Skeletal muscle satellite cell (primary cell): ENCODE data around the gene CFAP77. TPM values are rescaled to one million over a fixed set of nuclear protein-coding genes. Genes with fewer than 3 reads are reported as not detected.
"Not testable (repeated sequence)": the region's sequence is repeated elsewhere in the genome, so short reads cannot be mapped to it uniquely, and the experiment has no call there.

Source experiments
- H3K27me3 ChIP-seq: 2 replicates; pipeline ENCODE4 v1.7.0; 2013; ENCODE audit warnings: low read length; ENCODE audit not compliant: control insufficient read depth, insufficient read depth
- H3K36me3 ChIP-seq: 2 replicates; pipeline ENCODE4 v1.7.0; 2013; ENCODE audit warnings: mild to moderate bottlenecking, control low read depth, low read length; ENCODE audit not compliant: insufficient read depth
- H3K4me1 ChIP-seq: 2 replicates; pipeline ENCODE4 v1.7.0; 2013; ENCODE audit warnings: low read length; ENCODE audit not compliant: control insufficient read depth, insufficient read depth
- H3K4me2 ChIP-seq: 2 replicates; pipeline ENCODE4 v1.7.0; 2013; ENCODE audit warnings: mild to moderate bottlenecking, low read length
- H3K4me3 ChIP-seq: 2 replicates; pipeline ENCODE4 v1.7.0; 2013; ENCODE audit warnings: low read length
- H3K9ac ChIP-seq: 2 replicates; pipeline ENCODE4 v1.7.0; 2013; ENCODE audit warnings: mild to moderate bottlenecking, low read depth, low read length, moderate library complexity
- H3K9me3 ChIP-seq: replicated peaks from 2 replicates; pipeline ENCODE4 v1.7.0; 2013; ENCODE audit warnings: mild to moderate bottlenecking, control low read depth, low read length
- total RNA-seq: library from RNA; depleted of rRNA; stranded (reverse); fragments of >200 nt; gene quantifications from 2 replicates; pipeline ENCODE4 v1.2.3, GENCODE V29; 2012; rRNA removed

Gene CFAP77
- total RNA-seq, result not detected in 2 replicates

- peaks cover 20% of the 10 kb centered on the region for H3K4me1 ChIP-seq
- H3K9me3 ChIP-seq, result no peaks in the 10 kb centered on the region
- H3K9ac ChIP-seq, result peak within 1 kb of the TSS; percentile 82
- H3K36me3 ChIP-seq, result no peaks in the 10 kb centered on the region
- H3K4me2 ChIP-seq, result peak within 1 kb of the TSS; percentile 87
- peaks cover 44% of the 10 kb centered on the region for H3K27me3 ChIP-seq
- H3K4me3 ChIP-seq, result peak within 1 kb of the TSS; percentile 73
Observed at GRCh38 chr9:132409828-132410528, at the start of gene CFAP77. CFAP77 (plus strand) TSS chr9:132410211; CDS start chr9:132410272, 61 bp downstream.

- H3K36me3 ChIP-seq, result no peaks in the 10 kb centered on the region
- H3K27me3 ChIP-seq, result no peaks in the 10 kb centered on the region
- H3K9ac ChIP-seq, result no peak overlapping the region
- no peaks in the 10 kb centered on the region for H3K4me1 ChIP-seq
- no peak overlapping the region for H3K4me2 ChIP-seq
- no peaks in the 10 kb centered on the region for H3K9me3 ChIP-seq
- H3K4me3 ChIP-seq, result no peak overlapping the region
Observed at GRCh38 chr9:132364068-132364467, 45.9 kb upstream of the CFAP77 start.

GRCh38 chr9:132365986-132366385, 44.0 kb upstream of the CFAP77 start:
- Histone ChIP-seq H3K4me3 (no peak overlapping the region), H3K4me2 (no peak overlapping the region)

GRCh38 chr9:132366481-132366880, 43.5 kb upstream of the CFAP77 start:
- H3K4me3 ChIP-seq, result no peak overlapping the region
- H3K36me3 ChIP-seq, result no peaks in the 10 kb centered on the region
- H3K9ac ChIP-seq, result no peak overlapping the region
- no peak overlapping the region for H3K4me2 ChIP-seq
- H3K27me3 ChIP-seq, result no peaks in the 10 kb centered on the region
- no peaks in the 10 kb centered on the region for H3K9me3 ChIP-seq
- no peaks in the 10 kb centered on the region for H3K4me1 ChIP-seq

More at GRCh38 chr9:132365986-132366385, 44.0 kb upstream of the CFAP77 start:
- H3K36me3 ChIP-seq, result no peaks in the 10 kb centered on the region
- H3K9ac ChIP-seq, result no peak overlapping the region
- H3K4me1 ChIP-seq, result no peaks in the 10 kb centered on the region
- H3K9me3 ChIP-seq, result no peaks in the 10 kb centered on the region
- H3K27me3 ChIP-seq, result no peaks in the 10 kb centered on the region

GRCh38 chr9:132367613-132368313, 42.2 kb upstream of the CFAP77 start:
- Histone ChIP-seq H3K9me3 (no peaks in the 10 kb centered on the region), H3K36me3 (no peaks in the 10 kb centered on the region), H3K27me3 (no peaks in the 10 kb centered on the region), H3K9ac (no peak overlapping the region), H3K4me3 (no peak overlapping the region), H3K4me2 (no peak overlapping the region), H3K4me1 (no peaks in the 10 kb centered on the region)

GRCh38 chr9:132369421-132369820, 40.6 kb upstream of the CFAP77 start:
- Histone ChIP-seq H3K36me3 (no peaks in the 10 kb centered on the region), H3K4me1 (no peaks in the 10 kb centered on the region), H3K9me3 (no peaks in the 10 kb centered on the region), H3K9ac (no peak overlapping the region), H3K4me3 (no peak overlapping the region), H3K27me3 (no peaks in the 10 kb centered on the region), H3K4me2 (no peak overlapping the region)

- Histone ChIP-seq H3K4me1 (no peaks in the 10 kb centered on the region), H3K36me3 (peaks cover 3% of the 10 kb centered on the region), H3K4me3 (no peak overlapping the region), H3K27me3 (no peaks in the 10 kb centered on the region), H3K9ac (no peak overlapping the region), H3K4me2 (no peak overlapping the region), H3K9me3 (no peaks in the 10 kb centered on the region)
Observed at GRCh38 chr9:132370592-132370991, 39.4 kb upstream of the CFAP77 start.

- H3K4me3 ChIP-seq, result no peak overlapping the region
- peaks cover 17% of the 10 kb centered on the region for H3K36me3 ChIP-seq
- no peaks in the 10 kb centered on the region for H3K27me3 ChIP-seq
- no peak overlapping the region for H3K4me2 ChIP-seq
- no peaks in the 10 kb centered on the region for H3K9me3 ChIP-seq
- no peaks in the 10 kb centered on the region for H3K4me1 ChIP-seq
- no peak overlapping the region for H3K9ac ChIP-seq
Observed at GRCh38 chr9:132372177-132373095, 37.6 kb upstream of the CFAP77 start.

- not testable (repeated sequence) for H3K4me3 ChIP-seq, H3K9ac ChIP-seq, H3K4me1 ChIP-seq, H3K4me2 ChIP-seq, H3K9me3 ChIP-seq, H3K27me3 ChIP-seq
- peaks cover 29% of the 10 kb centered on the region for H3K36me3 ChIP-seq
Observed at GRCh38 chr9:132377769-132378168, 32.2 kb upstream of the CFAP77 start.

GRCh38 chr9:132378416-132378815, 31.6 kb upstream of the CFAP77 start:
- not testable (repeated sequence) for H3K9me3 ChIP-seq, H3K4me2 ChIP-seq, H3K27me3 ChIP-seq, H3K9ac ChIP-seq, H3K4me3 ChIP-seq, H3K4me1 ChIP-seq
- peaks cover 33% of the 10 kb centered on the region for H3K36me3 ChIP-seq

- no peak overlapping the region for H3K4me3 ChIP-seq
- H3K4me2 ChIP-seq, result no peak overlapping the region
- no peaks in the 10 kb centered on the region for H3K9me3 ChIP-seq
- H3K27me3 ChIP-seq, result no peaks in the 10 kb centered on the region
- H3K36me3 ChIP-seq, result peaks cover 39% of the 10 kb centered on the region
- H3K9ac ChIP-seq, result no peak overlapping the region
- H3K4me1 ChIP-seq, result no peaks in the 10 kb centered on the region
Observed at GRCh38 chr9:132381966-132382541, 28.0 kb upstream of the CFAP77 start.
